ENCODE results near the gene ZNF705A.
"Not testable (repeated sequence)": the region's sequence is repeated elsewhere in the genome, so short reads cannot be mapped to it uniquely, and the experiment has no call there.

ZNF705A gene

DNA sequence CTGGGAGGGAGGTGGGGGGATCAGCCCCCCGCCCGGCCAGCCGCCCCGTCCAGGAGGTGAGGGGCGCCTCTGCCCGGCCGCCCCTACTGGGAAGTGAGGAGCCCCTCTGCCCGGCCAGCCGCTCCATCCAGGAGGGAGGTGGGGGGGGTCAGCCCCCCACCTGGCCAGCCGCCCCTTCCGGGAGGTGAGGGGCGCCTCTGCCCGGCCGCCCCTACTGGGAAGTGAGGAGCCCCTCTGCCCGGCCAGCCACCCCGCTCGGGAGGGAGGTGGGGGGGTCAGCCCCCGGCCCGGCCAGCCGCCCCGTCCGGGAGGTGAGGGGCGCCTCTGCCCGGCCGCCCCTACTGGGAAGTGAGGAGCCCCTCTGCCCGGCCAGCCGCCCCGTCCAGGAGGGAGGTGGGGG, 27.4 kb downstream of the ZNF705A start:
- DNase-seq (ENCODE audit: low read depth) = not testable (repeated sequence)

DNA sequence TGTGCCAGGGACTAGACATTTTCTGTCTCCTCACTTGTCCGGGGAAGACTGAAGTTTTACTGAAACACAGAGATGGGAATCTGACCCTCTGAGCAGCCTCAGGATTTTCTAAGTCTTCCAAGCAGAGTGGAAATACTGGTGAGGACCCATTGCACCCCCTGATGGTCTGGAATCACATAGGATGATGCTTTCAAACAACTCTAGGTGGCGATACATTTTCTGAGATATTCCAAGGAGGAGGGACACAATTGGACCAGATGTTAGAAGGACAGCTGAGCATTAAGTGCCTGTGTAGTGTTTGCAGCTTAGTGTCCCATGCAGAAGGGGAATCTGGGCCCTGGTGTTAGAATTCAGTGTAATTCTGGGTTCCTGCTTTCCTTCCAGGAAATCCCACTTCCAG, 31.3 kb downstream of the ZNF705A start:
- not testable (repeated sequence) for DNase-seq (ENCODE audit: low read depth)

DNA sequence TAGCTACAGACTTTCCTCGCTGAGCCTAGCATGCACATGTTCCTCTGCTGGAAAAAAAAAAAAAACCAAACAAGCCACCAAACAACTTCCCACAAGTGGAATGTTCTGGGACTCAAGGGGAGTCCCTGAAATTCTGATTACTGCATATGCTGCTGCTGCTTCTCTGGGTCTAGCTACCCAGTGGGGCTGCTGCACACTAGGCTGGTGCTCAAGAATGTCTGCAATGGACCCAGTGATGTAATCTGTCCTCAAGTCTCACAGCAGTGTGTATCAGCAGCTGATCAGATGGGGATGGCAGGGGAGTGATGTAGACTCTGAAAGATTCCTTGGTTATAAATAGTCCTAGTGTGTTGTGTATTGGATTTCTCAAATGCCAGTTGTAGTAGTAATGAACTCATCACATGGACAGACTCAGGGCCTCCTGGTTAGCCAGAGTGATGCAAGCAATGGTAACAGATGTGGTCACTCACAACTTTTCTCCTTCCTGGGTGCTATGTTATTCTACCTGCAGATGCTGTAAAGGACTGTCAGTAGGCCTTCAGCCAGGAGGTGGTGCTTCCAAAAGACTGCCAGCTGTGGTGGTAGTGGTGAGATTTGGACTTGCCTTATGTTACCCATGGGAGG, 41.0 kb downstream of the ZNF705A start:
- not testable (repeated sequence) for DNase-seq (ENCODE audit: low read depth)

DNA sequence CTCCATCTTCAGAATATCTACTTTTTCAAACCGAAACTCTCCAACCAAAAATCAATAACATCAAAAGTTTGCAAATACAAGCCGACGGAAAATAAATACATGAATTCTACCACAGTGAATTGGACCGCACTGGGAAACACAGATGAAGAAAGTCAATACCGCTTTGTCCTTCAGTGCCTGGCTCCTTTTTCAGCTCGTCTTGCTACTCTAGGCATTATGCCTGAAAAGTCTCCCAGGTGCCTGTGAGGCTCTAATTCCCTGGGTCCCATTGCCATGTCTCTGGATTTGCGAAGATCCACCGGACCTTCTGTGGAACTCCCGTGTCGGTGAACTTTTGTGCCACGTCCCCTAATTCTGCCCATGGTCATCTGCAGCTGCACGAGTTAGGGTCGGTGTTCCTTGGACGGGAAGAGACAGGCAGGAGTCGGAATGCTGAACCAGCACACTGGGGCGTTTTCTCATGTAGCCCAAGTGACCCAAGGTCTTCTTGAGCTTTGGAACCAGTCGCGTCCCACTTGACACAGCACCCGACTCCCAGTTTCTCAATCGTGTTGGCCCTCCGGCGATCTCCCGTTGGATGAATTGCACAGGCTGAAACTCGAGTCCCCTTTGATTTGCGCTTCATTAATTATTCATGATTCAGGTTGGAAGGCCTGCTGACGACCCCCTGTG, 62.0 kb downstream of the ZNF705A start:
- DNase-seq (ENCODE audit: low read depth) = not testable (repeated sequence)

DNA sequence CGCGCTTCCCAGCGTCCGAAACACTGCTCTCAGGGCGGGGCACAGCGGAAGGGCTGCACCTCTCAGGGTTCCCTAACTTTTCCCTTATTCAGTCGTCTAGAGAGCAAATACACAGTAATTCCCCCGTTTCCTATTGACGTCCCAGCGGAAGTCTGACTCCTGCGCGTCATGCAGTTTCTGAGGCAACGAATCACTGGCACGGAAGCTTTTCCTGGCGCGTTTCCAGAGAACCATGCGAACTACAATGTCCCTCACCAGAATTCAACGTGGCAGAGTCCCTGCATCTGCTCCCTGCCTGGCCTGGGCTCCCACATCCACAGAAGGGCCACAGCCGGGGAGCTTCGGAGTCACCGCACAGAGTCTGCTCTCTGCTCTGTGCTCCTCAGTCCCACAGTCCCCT, 64.6 kb downstream of the ZNF705A start:
- DNase-seq (ENCODE audit: low read depth) = not testable (repeated sequence)

DNA sequence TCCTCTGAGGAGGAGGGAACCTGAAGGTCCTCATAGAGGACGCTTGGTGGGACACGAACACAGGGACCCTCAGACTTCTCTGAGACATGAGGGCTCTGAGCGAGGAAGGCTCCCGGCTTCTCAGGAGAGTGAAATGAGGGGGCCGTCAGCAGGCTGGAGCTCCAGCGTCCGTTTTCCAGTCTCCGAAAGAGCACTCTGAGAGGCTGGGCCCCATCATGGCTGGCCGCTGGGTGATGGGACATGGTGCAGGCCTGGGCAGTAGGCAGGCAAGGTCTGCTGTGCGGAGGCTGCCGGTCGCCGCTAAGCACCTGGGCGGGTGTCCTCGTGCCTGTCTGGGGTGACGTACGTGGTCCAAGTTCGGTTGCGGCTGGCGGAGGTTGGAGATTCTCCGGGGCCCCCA, 65.0 kb downstream of the ZNF705A start:
- DNase-seq (ENCODE audit: low read depth) = not testable (repeated sequence)

DNA sequence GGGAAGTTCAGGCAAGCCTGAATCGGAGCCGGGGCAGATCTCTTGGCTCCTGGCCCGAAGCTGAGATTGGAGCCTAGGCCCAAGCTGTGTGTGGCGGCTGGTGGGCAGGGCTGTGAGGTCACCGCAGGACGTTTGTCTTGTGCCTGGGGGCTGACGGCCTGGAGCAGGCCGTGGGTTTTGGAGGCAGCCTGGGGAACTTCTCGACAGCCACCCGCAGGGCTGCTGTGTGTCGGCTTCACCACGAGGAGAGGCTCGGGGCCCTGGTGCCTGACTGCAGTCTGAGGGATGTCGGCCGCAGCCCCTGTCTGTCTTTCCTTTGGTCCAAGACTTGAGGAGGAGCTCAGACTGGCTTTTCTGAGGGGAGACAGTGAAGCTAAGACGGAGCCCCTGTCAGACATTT, 65.5 kb downstream of the ZNF705A start:
- DNase-seq (ENCODE audit: low read depth) = not testable (repeated sequence)

DNA sequence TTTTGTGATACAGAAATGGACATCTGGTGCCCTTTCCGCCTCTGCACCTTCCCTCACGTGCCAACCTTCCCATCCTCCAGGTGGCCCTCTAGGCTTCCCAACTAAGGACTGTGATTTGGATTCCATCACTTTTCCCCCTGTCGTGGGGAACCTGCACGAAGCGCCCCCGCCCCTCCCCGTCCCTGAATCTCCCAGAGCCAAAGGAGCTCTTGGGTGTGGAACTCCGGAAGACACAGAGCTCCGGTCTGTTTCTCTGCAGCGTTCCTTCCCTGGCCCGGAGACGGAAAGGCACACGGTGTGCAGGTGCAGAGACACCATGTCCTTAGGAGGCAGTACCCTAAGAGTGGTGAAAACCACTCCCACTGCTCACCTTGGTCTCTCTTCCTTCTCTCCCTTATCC, 66.8 kb downstream of the ZNF705A start:
- not testable (repeated sequence) for DNase-seq (ENCODE audit: low read depth)

DNA sequence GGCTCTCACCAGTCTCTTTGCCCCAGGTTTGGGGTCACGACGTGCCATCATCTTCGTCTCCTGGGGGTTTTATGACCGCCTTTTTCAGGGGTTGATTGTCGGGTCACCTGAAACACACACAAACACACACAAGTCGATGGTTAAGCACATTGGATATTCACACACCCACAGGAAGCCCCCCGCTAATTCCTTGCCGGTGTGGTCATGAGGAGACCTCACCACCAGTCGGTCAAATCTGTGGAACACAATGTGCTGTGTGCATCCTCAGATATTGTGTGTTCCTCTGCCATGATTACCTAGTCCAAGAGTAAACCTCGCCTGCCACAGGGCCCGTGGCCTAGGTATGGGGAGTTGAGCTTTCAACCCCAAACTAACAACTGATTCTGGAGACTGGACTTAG, 68.0 kb downstream of the ZNF705A start:
- DNase-seq (ENCODE audit: low read depth) = not testable (repeated sequence)

DNA sequence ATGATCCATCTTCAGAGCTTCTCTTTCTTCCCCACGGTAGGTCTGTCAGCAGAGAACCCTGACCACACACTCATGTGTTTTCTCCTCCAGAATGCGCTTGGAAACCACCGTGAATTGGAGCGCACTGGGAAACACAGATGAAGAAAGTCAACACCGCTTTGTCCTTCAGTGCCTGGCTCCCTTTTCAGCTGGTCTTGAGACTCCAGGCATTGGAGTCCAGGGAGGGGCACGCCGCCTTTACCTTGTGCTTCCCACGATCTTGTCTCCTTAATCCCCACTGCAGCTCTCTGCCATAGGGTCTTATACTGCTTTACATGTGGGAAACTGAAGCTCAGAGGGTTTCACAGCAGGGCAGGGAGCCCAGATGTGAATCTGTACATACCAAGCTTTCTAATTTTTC, 69.5 kb downstream of the ZNF705A start:
- DNase-seq (ENCODE audit: low read depth) = no peak

DNA sequence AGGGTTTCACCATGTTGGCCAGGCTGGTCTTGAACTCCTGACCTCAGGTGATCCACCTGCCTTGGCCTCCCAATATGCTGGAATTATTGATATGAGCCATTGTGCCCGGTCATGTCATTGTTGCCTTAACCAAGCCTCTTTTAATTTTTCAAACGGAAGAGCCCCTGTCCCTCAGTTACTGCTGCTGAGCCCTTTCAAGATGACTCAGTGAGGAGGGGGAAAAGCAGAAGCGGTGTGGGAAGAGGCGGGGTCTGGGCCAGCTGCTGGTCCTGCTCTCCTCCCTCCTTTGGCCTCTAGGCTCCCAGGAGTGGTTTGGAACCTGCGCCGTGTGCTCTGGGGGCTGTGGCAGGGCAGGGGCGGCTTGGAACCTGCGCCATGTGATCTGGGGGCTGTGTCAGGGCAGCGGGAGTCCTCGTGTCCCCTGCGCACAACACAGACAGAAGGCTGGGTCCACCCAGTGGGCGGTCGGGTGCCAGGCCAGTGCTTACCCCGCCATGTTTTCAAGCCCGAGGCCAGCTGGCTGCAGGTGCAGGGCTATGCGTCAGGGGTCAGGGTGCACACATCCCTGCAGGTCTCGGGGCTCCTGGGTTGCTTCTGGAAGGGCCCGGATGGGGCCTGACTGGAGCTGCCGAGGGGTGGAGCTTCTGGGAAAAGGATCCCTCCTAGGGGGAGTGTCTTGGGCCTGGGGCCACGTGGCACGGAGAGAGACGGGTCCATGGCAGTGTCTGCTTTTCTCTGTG, 70.3 kb downstream of the ZNF705A start, which contains the start of gene FAM90A1:
TSS of gene FAM90A1 (minus strand) at position 627 of the 740 bp plus-strand sequence. CDS start 2,786 bp downstream, outside the sequence.
- not testable (repeated sequence) for DNase-seq (ENCODE audit: low read depth)

DNA sequence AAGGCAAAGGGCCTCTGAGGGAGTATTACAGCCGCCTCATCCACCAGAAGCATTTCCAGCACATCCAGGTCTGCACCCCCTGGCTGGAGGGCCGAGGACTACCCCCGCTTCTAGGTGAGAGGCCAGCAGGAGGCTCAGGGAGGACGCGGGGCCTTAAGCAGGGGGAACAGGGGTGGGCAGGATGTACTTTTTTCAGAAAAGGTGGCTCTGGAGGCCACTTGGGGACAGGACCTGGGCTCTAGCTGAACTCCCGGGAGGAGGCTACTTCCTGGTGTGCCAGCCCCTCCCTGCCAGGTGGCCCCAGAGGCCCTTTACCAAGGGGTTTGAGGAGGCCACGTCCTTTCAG, 70.9 kb downstream of the ZNF705A start:
- not testable (repeated sequence) for DNase-seq (ENCODE audit: low read depth)

DNA sequence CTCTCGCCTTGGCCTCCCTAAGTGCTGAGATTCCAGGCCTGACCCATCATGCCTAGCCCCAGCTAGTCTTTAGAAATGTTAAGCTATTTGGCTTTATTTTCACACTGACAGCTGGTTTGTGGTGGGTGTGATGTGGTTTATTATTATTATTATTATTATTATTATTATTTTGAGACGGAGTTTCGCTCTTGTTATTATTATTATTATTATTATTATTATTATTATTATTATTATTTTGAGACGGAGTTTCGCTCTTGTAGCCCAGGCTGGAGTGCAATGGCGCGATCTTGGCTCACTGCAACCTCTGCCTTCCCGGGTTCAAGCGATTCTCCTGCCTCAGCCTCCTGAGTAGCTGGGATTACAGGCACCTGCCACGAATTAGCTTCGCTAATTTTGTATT, 71.8 kb downstream of the ZNF705A start:
- not testable (repeated sequence) for DNase-seq (ENCODE audit: low read depth)

DNA sequence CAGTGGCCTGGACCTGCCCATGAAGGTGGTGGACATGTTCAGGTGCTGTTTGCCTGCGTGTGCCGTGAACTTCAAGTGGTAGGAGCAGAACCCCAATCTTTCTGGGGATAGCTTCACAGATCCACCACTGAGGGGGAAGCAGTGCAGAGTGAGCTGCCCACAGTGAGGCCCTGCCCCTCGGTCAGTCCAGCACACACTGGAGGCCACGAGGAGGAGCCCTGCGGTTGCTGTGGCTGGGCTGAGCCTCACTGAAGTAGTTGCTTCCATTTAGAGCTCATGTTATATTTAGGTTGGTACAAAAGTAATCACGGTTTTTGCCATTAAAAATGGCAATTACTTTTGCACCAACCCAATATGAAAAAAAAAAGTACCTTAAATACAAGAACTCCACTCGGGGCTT, 72.7 kb downstream of the ZNF705A start:
- not testable (repeated sequence) for DNase-seq (ENCODE audit: low read depth)
